HG03139 (cell line): Measurements from ENCODE around the gene IP6K2.
"Not testable (repeated sequence)": the region's sequence is repeated elsewhere in the genome, so short reads cannot be mapped to it uniquely, and the experiment has no call there.

ENCODE experiments used
- ATAC-seq: cut with Tn5 transposase; IDR thresholded peaks from one replicate; pipeline ENCODE4 v1.9.1; 2021; ENCODE audit not compliant: unreplicated experiment

The IP6K2 gene

DNA sequence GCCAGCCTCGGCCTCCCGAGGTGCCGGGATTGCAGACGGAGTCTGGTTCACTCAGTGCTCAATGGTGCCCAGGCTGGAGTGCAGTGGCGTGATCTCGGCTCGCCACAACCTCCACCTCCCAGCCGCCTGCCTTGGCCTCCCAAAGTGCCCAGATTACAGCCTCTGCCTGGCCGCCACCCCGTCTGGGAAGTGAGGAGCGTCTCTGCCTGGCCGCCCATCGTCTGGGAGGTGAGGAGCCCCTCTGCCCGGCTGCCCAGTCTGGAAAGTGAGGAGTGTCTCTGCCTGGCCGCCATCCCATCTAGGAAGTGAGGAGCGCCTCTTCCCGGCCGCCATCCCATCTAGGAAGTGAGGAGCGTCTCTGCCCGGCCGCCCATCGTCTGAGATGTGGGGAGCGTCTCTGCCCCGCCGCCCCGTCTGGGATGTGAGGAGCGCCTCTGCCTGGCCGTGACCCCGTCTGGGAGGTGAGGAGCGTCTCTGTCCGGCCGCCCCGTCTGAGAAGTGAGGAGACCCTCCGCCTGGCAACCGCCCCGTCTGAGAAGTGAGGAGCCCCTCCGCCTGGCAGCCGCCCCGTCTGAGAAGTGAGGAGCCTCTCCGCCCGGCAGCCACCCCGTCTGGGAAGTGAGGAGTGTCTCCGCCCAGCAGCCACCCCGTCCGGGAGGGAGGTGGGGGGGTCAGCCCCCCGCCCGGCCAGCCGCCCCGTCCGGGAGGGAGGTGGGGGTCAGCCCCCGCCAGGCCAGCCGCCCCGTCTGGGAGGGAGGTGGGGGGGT is 16.9 kb upstream of the IP6K2 start:
- not testable (repeated sequence) for ATAC-seq

DNA sequence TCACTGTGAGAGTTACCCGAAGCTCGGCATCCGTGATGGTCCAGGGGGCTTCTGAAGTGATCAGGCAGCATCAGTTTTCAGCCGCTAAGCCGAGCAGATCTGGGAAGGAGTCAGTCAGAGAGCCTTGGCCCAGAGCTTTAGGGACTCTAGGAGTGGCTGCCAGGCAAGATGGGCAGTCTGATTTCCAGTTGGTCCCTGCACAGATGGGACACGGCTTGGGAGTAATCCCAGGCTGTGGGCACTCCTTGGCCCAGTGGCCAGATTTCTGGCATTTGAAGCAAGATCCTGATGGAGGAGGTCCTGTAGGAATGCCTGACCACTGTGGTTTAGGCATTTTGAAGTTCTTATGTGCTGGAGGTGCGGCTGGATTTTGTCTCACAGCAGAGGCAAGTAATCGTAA is 10.5 kb upstream of the IP6K2 start:
- no peak for ATAC-seq

DNA sequence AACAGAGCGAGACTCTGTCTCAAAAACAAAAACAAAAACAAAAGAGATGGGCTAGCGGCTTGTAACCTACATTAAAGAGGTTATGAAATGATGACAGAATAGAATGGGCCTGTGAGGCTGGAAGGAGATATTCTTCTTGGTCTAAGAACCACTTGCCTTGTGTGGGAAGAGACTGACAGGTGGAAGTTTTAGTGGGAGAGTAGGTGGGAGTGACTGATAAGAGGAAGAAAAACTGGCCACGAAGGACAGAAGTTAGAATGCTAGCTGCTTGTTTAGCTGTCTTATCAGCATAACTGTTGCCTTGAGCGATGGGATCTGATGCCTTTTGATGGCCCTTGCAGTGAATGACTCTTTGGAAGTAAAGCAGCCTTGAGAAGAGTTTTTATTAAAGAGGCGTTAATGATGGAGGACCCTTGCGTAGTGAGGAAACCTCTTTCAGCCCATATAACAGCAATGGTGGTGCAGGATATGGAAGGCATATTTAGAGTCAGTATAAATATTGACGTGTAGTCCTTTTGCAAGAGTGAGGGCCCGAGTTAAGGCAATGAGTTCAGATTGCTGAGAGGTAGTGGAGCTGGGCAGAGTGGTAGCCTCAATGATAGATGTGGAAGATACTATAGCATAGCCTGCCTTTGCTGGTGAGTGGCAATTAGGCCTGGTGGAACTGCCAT is 8.3 kb upstream of the IP6K2 start:
- ATAC-seq, result not testable (repeated sequence)

DNA sequence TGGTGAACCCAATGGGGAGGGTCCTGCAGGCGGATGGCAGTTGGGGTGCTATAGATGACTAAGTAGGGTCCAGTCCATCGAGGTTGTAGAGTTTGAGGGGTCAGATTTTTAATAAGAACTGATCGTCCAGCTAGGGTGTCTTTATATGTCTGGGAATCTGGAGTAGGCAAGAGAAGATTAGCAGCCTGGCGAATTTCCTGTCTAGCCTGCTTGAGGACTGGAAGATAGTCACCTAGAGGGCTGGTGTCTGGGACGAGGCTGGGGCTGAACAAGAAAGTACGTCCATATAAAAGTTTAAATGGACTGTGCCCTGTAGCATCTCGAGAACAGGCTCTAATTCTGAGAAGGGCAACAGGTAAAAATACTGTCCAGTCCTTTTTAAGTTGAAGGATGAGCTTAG is 6.7 kb upstream of the IP6K2 start:
- ATAC-seq, result no peak

DNA sequence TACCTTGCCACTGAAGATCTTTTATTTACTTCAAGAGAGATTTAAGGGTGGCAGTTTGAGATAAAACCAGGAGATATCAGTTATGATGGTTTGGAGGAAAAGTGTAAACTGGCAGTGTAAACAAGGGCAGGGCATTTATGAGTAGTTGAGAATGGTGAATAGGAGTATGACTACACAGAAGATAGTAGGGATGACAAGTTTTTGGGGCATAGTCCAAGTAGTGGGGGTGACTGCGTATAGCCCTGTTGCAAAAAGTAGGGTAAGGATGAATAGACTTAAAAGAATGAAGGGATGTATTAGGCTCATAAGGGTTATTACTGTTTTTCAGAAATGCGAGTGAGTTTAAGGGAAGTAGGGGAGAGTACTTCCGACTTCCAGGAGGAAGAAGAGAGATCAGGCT is 6.3 kb upstream of the IP6K2 start:
- ATAC-seq, result not testable (repeated sequence)

DNA sequence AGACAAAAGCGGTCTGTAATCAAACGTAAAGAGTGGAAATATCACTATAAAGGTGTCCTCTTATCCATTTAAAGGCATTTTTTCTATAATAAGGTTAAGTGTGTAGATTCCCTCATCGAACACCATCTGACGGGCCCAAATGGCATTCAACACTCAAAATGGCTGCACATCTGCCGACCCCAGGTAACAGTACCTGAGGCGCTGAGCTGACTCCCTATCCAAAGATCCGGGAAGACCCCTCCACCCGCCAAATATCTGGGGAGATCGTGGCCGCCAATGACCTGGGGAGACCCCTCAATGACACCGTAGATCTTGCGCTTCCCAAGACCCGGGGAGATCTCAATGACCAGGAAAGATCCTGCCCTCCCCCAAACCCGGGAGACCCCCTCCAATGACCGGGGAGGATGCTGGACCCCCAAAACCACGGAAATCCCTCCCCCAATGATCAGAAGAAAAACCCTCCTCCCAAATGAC is 476 bp downstream of the IP6K2 start:
- ATAC-seq, result no peak

DNA sequence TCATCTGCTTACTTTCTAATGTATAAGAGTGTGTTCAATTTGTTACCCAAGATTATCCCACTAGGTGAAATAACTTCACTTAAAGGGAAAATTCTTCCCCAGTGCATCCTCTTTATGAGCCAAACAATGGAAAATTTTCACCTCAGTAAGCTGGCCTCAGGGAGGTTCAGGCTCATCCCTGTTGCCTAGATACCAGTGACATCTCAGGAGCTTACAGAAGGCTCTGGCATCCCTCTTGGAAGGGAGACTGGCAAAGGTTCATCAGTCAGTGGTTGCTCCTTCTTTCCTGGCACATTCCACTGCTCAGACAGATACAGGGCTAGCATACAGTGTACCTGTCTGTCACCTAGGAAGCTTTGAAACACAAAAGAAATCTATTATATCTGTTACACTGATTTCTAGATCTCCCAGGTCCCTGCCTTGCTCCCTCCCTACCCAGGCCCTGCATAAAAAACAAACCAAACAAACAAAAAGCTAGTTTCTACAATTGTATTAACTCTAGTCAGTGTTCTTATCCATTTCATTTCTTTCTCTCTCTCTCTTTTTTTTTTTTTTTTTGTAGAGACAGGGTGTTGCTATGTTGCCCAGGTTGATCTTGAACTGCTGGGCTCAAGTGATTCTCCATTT is 1.7 kb downstream of the IP6K2 start:
- ATAC-seq, result no peak

DNA sequence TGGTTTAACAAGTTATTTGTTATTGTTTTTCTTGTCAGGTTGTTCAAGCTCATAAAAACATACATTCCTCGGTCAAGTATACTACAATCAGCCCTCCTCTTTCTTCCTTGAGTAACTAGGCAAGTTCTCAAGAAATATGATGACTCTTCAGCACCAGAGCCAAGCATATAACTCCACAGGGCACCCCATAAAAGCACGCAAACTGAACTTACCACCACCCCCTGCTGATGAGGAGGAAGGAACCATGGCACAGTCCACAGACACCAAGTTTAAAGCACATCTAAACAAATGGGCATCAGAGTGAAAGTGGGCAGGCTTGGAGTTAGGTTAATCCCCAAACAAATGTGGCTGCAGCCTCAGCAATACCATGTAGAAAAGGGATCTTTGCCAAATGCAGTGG is 5.3 kb downstream of the IP6K2 start:
- no peak for ATAC-seq

DNA sequence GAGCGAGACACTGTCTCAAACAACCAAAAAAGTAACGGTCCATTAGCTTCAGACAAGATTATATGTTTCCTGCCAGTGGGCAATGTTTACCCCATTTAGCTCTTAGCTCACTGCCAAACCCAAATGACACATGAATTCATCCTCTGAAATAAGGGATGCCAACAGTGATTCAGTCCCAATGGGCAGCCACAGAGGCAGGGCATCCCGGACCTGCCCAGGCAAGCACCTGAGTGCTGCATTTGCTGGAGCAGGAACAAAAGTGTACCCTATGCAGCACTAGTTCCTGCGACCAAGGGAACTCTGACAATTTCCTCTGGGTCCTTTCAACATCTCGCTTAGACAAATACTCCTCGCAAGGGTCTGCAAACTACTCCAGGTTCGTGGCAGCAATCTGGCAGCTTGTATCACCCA is 8.0 kb downstream of the IP6K2 start:
- ATAC-seq, result no peak

DNA sequence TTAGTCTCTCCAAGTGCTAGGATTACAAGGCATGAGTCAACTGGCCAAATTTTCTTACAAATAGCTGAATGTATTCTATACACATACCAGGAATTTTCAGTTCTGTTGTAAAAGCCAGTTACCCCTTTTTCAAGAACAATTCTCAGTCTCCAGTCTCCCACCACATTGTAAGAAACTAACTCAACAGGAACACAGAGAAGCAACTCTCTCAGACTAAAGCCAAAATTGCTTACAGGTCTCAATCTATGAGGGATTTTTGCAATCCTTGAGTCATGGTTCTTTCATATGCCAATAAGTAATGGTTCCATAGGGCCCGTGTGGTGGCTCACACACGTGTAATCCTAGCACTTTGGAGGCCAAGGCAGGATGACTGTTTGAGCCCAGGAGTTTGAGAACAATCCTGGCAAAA is 8.5 kb downstream of the IP6K2 start:
- ATAC-seq, result no peak

DNA sequence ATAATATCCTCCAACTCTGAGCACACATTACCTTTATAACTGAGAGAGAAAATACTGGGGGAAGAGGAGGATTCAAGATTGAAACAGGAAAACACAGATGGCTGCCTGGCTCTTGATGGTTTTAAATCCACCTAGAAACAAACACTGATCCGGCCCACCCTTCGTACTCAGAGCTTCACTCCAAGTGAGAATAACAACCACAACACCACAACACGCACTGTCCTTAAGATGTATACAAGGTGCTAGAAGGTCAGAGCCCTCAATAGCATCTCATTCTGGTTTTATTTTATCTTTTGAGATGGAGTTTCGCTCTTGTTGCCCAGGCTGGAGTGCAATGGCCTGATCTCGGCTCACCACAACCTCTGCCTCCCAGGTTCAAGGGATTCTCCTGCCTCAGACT is 9.9 kb downstream of the IP6K2 start:
- ATAC-seq, result no peak

DNA sequence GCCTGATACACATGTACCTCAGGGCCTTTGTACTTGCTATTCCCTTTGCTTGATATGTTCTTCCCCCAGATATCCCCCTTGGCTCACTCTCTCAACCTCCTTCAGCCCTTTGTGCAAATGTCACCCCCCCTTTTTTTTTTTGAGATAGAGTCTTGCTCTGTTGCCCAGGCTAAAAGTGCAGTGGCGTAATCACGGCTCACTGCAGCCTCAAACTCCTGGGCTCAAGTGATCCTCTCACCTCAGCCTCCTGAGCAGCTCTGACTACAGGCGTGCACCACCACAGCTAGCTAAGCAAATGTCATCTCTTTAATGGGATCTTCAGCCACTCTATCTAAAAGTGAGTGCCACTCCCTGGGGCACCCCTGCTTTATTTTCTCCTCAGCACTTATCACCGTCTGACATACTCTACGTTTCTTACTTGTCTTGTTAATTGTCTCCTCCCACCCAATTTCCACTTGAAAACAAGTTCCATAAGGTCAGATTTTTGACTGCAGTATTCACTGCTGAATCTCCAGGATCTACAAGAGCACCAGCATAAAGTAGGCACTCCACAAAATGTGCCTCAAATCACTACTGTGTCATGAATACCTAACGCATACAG is 14.6 kb downstream of the IP6K2 start:
- no peak for ATAC-seq

DNA sequence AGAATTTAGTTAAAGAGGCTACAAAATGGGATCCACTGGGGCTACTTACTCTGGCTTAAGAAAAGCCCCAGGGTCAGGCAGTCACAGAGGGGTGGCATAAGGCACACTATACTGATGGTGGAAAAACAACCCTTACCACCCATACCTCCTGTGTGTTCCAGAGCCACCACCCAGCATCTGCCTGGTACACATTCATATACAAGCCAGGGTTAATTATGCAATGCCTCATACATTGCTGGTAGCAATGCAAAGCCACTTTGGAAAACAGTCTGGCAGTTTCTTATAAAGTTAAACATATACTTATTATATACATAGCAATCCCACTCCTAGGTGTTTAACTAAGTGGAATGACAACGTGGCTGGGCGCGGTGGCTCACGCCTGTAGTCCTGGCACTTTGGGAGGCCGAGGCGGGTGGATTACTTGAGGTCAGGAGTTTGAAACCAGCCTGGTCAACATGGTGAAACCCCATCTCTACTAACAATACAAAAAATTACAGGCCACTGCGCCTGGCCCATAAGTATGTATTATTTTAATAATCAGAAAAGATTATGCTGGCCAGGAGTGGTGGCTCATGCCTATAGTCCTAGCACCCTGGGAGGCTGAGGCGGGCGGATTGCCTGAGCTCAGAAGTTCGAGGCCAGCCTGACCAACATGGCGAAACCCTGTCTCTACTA is 16.2 kb downstream of the IP6K2 start:
- ATAC-seq, result no peak

DNA sequence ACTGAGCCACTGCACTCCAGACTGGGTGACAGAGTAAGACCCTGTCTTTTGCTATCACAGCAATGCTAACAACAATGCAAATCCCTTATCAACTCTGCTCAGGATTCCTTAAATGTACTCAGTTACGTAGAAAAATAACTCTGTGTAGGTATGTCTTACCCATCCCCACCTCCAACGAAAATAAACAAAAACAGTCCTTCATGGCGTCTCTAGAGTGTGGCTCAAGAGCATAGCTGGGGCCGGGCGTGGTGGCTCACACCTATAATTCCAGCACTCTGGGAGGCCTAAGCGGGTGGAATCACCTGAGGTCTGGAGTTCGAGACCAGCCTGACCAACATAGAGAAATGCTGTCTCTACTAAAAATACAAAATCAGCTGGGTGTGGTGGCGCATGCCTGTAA is 18.1 kb downstream of the IP6K2 start:
- no peak for ATAC-seq

DNA sequence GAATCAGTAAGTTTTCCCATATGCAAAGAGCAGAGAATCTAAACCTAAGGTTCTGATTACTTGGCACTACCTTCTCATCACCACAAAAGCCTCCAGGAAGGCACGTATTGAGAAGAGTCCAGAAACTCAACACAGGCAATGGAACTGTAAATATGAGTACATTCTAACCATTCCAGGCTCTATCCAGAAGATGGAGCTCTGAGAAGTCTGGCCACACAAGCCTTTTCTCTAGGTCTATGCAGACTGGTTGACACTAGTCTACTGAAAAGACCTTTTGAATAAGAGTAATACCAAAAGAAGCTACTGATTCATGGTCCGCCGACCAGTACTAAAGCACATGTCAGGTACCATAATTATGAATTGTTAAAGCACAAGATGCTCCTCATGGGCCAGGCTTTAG is 19.1 kb downstream of the IP6K2 start:
- ATAC-seq, result no peak

DNA sequence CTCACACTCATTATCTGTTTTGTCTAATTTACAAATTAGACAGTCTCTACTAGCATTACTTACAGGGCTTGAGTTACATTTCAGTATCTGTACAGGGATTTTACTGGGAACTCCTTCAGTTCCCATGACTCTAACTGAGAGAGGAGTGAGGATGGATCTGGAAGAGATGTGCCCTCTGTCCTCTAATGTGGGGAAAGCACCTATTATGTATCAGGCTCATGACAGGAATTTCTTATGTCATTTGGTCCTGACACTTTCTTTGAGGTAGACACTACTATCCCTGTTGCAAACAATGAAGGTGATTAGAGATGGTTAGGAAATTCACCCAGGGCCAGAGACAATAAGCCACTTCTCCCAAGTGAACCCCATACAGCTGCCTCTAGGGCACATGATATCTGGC is 20.4 kb downstream of the IP6K2 start:
- no peak for ATAC-seq

DNA sequence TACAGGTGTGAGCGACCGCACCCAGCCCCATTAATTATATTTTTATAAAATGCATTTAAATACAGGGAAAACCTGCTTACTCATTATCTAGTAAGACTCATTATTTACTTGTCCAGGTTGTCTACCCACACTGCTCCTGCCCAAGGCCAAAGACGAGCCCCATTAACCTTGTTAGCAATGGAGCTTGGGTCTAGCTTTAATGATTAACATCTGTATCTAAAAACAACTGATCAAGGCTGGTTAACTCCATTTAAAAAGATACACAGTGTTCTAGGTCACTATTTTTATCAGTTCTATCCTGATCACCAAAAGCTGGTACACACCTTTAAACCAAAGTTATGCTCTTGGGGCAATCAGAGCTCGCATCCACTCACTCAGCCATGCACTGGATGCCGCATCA is 20.9 kb downstream of the IP6K2 start:
- ATAC-seq, result no peak

DNA sequence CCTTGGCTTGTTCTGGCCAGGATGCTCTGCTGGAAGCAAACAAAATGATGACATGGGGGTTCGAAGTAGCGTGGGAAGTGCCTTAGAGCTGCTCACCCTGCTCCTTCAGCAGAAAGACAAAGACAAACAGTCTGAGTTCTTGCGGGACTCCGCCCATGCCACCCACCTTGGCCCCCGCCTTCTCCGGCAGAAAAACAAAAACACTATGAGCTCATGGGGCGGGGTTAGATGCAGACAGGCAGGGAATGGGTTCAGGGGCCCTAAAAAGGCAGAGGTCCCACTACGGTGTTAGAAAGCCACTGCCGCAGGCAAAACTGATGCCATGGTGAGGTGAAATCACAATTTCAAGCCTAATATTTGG is 21.6 kb downstream of the IP6K2 start:
- no peak for ATAC-seq

DNA sequence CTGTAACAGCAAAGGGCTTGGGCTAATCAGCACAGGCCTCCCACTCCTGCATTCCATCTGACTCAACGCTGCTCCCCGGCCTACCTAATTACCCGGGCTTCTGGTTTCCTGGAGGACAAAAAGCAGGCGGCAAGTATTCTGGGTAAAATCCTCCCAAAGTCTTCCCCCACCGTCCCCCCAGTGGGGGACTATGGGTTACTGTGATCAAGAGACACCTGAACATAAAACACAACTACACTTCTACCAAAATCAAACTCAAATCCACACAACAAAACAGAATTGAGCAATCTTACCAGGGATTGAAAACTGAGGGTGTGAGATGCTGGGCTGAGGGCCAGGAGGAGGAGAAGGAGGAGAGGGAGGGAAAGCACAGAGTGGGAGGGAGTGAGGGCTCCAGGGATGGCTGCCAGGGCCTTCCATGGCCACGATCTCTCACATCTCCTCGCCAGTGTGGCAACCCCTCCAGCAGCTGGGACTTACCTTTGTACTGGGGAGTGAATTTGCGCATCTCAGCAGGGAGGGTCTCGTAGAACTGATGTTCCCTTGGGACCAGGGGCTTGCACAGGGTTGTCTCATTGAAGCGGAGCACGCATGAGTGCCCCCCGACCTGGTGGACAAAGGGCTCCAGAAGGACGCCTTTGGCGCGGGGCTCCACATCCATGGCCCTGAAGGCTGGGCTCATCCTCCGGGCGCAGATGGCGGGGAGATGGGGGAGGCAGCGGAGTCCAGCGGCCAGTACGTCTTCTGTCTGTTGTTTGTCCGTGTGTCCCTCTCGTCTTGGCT is 22.2 kb downstream of the IP6K2 start:
- no peak for ATAC-seq

DNA sequence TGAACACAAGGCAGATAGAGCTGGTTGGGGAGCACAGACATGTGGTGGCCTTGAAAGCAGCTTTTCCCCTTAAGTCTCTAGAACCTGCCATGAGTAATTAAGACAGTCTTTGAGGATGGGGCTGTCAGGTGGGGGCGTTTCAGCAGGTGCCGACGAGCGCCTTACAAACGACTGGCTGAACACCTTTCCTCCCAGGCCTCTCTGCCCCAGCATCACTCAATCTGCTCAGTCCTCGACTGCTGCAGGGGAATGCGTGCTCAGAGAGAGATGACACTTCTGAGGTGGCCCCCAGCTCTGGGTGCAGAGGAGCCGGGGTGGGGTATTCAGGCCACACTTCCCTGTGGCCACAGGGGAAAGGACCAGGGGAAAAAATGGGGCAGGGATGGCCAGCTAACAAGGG is 23.2 kb downstream of the IP6K2 start:
- no peak for ATAC-seq

DNA sequence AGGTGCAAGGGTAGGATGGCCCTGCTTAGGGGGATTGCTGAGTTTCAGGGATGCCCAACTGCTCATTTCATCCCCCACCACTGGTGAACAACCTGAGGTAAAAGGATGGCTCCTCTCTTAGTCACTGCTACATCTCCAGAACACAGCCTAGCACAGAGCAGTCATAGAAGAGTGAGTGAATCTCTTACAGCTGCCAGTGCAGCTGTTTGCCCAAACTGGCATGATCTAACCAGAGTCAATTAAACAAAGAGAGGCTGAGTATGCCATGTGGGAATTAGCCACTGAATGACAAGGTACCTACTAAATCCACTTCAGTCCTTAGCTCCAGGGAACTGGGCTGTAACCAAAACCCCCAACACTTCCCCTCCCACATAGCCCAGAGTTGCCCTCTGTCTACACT is 24.5 kb downstream of the IP6K2 start:
- no peak for ATAC-seq
